Upper lobe of right lung (tissue), 1 donor: ENCODE results near the gene RAB20. TPM values are rescaled to one million over a fixed set of nuclear protein-coding genes. Genes with fewer than 3 reads are reported as not detected.

Experiments used
- ATAC-seq: fragments of 200-7000 bp; cut with Tn5 transposase; one replicate; pipeline ENCODE4 v1.9.1; 2020; ENCODE audit warnings: mild to moderate bottlenecking, moderate library complexity
- DNase-seq: peaks from one replicate; pipeline ENCODE4 v3.0.0-alpha.2; 2020
- H3K27ac ChIP-seq: fragments of 200-600 bp; one replicate; pipeline ENCODE4 v1.8.0; 2022
- H3K27me3 ChIP-seq: fragments of 200-600 bp; one replicate; pipeline ENCODE4 v1.8.0; 2022; ENCODE audit warnings: mild to moderate bottlenecking
- H3K36me3 ChIP-seq: fragments of 200-600 bp; one replicate; pipeline ENCODE4 v1.8.0; 2022
- H3K4me1 ChIP-seq: fragments of 200-600 bp; one replicate; pipeline ENCODE4 v1.8.0; 2022
- H3K4me3 ChIP-seq: fragments of 200-600 bp; one replicate; pipeline ENCODE4 v1.8.0; 2022; ENCODE audit warnings: mild to moderate bottlenecking
- H3K9me3 ChIP-seq: fragments of 200-600 bp; one replicate; pipeline ENCODE4 v1.8.0; 2022
- CTCF ChIP-seq: fragments of 200-600 bp; IDR thresholded peaks from one replicate; pipeline ENCODE4 v1.8.0; 2022; ENCODE audit warnings: antibody characterized with exemption
- intact Hi-C: fragments of 100-400 bp; cut with DNase I; formaldehyde crosslinking; loops from one replicate; pipeline ENCODE4 v1.11.0; 2022
- total RNA-seq: library from RNA; stranded (reverse); fragmentation: NEBNext Ultra II Directional; extraction: Animal tissue kit (Norgen Biotek cat#: 25700); gene quantifications from one replicate; pipeline ENCODE4 v1.2.1, GENCODE V29; 2021
- donor health status: DM: no; HTN: yes; CAD: no; lungs with severe emphysema.

The RAB20 gene
- total RNA-seq, 1 donor from 2014 or later: 52.4 TPM

GRCh38 chr13:110546378-110546777 lies 15.1 kb downstream of the RAB20 start:
- no peak for ATAC-seq
- H3K27ac ChIP-seq: peak overlapping the region; percentile 30
- intact Hi-C loops: no loop called here

GRCh38 chr13:110542169-110542796 lies 19.2 kb downstream of the RAB20 start:
- ATAC-seq (no peak), DNase-seq (no peak)
- no peak for TF ChIP-seq CTCF
- no peak overlapping the region for H3K4me3 ChIP-seq
- H3K4me1 ChIP-seq: peaks cover 36% of the 10 kb centered on the region
- no peak overlapping the region for H3K27ac ChIP-seq
- H3K27me3 ChIP-seq: no peaks in the 10 kb centered on the region
- intact Hi-C loops: no loop called here
- no peaks in the 10 kb centered on the region for H3K9me3 ChIP-seq
- H3K36me3 ChIP-seq: no peaks in the 10 kb centered on the region

More at GRCh38 chr13:110546378-110546777, 15.1 kb downstream of the RAB20 start:
- no peak for TF ChIP-seq CTCF
- Histone ChIP-seq H3K4me1 (peaks cover 25% of the 10 kb centered on the region), H3K4me3 (no peak overlapping the region), H3K36me3 (no peaks in the 10 kb centered on the region), H3K9me3 (no peaks in the 10 kb centered on the region), H3K27me3 (no peaks in the 10 kb centered on the region)
- no peak for DNase-seq

GRCh38 chr13:110541526-110541920 lies 20.0 kb downstream of the RAB20 start:
- H3K27ac ChIP-seq: peak overlapping the region; percentile 49
- no peak overlapping the region for H3K4me3 ChIP-seq
- DNase-seq: no peak
- intact Hi-C loops: no loop called here
- H3K36me3 ChIP-seq: no peaks in the 10 kb centered on the region
- TF ChIP-seq CTCF: no peak
- no peaks in the 10 kb centered on the region for H3K9me3 ChIP-seq
- peak; percentile 57 for ATAC-seq
- H3K4me1 ChIP-seq: peaks cover 32% of the 10 kb centered on the region
- no peaks in the 10 kb centered on the region for H3K27me3 ChIP-seq

- ATAC-seq (peak; percentile 43), DNase-seq (no peak)
- Histone ChIP-seq H3K36me3 (no peaks in the 10 kb centered on the region), H3K4me3 (no peak overlapping the region), H3K27ac (peak overlapping the region; percentile 49), H3K27me3 (no peaks in the 10 kb centered on the region), H3K9me3 (no peaks in the 10 kb centered on the region), H3K4me1 (peaks cover 32% of the 10 kb centered on the region)
- TF ChIP-seq CTCF: no peak
- intact Hi-C loops: no loop called here
Measured at GRCh38 chr13:110540871-110541525, 20.5 kb downstream of the RAB20 start.

- H3K36me3 ChIP-seq: no peaks in the 10 kb centered on the region
- intact Hi-C loops: no loop called here
- H3K27ac ChIP-seq: no peak overlapping the region
- no peak for DNase-seq
- peaks cover 41% of the 10 kb centered on the region for H3K4me1 ChIP-seq
- H3K9me3 ChIP-seq: no peaks in the 10 kb centered on the region
- H3K4me3 ChIP-seq: no peak overlapping the region
- ATAC-seq: no peak
- no peak for TF ChIP-seq CTCF
- H3K27me3 ChIP-seq: no peaks in the 10 kb centered on the region
Measured at GRCh38 chr13:110539894-110540293, 21.6 kb downstream of the RAB20 start.
